GM18873 (cell line): Measurements from ENCODE around the gene METAP1D.
"Not testable (repeated sequence)": the region's sequence is repeated elsewhere in the genome, so short reads cannot be mapped to it uniquely, and the experiment has no call there.

Source experiments
- ATAC-seq: cut with Tn5 transposase; IDR thresholded peaks from one replicate; pipeline ENCODE4 v1.9.1; 2021; ENCODE audit warnings: mild to moderate bottlenecking, moderate library complexity, moderate number of reproducible peaks; ENCODE audit not compliant: unreplicated experiment, low FRiP score

Gene METAP1D

DNA sequence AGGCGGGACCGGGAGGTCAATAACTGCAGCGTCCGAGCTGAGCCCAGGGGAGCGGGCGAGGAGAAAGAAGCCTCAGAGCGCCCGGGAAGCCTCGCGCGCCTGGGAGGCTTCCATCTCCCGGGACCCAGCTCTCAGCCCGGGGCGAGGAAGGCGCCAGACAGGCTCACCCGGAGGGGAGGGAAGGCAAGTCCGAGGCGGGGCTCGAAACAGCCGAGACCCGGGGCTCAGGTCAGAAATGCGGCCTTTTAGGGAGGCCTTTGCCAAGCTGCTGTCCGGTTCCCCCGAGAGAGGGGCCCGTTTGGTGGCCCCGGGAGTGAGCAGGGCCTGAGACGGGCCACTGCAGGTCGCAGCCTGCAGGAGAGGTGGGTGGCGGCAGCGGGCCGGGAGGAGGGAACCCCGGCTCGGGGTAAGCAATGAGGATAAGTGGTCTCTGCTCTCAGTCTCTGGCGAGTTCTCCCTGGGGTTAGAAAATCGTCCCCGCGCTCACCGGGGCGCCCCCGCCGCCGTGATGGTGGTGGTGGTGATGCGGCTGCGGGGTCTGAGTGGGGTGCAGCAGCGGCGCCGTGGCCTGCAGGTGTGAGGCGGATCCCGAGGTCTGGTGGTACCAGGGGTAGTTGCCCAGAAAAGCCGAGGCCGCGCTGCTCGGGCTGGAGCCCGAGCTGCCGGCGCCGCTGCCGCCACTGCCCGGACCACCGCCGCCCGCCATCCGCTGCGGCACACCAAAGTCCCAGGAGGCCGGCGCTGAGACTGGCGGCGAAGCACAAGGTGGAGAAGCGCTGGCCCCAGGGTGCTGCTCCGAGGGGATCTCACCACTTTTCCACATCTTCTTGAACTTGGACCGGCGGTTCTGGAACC, 100.6 kb downstream of the METAP1D start:
- ATAC-seq: no peak

- no peak for ATAC-seq
Measured at GRCh38 chr2:172100935-172101820, 101.4 kb downstream of the METAP1D start.

DNA sequence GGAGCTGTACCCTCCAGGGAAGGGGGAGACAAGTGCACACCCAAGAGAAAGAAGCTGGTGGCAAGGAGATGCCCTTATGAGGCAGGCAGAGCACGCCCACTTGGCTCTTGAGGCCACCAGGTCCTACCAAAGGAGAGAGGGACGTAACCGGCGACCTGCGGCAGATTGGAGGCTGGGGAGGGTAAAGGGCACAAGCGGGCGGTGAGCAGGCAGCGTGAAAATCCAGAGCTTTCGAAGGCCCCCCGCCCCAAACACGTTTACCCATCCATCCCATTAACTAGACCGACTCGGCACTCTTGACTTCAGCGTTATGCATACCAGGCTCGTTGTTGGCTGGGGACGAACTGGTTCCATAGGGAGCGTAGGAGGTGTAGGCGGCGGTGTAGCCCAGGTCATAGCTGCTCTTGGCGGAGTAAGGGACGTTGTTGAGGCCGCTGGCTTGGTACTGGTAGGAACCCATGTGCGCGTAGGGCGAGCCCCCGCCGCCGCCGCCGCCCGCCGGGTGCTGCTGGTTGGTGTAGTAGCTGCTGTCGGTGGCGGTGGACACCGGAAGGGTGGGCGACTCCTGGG, 102.2 kb downstream of the METAP1D start:
- ATAC-seq: no peak

DNA sequence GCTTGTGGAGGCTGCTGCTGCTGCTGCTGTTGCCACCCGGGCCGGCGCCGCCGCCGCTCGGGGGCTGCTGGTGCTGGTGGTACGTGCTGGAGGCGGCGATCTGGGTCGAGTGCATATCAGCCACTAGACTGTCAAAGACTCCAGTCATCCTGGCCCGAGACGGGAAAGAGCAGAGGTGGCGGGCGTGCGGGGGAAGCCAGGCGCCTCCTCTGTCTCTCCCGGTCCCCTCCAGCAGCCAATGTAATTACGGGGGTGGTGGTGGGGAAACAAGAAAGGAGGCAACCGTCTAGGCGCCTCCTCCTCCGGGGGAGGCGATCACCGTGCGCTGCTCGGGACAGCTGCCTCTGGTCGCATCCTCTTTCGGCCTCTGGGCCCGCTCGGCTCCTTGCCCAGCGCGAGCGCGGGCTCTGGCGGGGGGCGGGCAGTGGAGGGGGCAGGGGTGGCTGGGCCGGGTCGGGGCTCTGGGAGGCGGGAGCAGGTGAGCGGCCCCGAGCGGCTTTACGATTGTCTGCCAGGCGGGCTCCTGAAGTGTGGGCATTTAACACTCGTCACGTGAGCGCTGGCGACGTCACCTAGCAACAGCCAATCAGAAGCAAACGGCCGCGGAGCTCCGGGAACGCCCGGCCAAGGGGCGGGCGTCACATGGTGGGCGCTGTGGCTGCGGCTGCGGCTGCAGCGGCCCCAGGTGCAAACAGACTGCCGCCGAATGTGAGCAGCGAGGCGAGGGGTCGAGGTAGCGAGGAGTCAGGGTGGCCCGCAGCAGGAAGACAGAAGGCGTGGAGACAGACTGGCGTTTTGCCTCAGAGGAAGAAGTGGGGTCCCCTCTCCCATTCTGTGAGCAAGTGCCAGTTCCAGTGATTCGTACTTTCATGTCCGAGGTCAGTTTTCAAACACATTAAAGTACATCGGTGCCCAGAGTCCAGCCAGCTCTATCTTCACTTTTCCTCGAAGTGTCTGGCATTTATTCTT, 102.9 kb downstream of the METAP1D start, which contains the start of gene DLX2:
DLX2 (minus strand) TSS at position 510 of the 969 bp plus-strand sequence; CDS start at position 148, 362 bp downstream.
- ATAC-seq: peak; percentile 48

GRCh38 chr2:172103471-172104272, 103.9 kb downstream of the METAP1D start:
- no peak for ATAC-seq

- no peak for ATAC-seq
Measured at GRCh38 chr2:172105471-172106107, 105.8 kb downstream of the METAP1D start.

DNA sequence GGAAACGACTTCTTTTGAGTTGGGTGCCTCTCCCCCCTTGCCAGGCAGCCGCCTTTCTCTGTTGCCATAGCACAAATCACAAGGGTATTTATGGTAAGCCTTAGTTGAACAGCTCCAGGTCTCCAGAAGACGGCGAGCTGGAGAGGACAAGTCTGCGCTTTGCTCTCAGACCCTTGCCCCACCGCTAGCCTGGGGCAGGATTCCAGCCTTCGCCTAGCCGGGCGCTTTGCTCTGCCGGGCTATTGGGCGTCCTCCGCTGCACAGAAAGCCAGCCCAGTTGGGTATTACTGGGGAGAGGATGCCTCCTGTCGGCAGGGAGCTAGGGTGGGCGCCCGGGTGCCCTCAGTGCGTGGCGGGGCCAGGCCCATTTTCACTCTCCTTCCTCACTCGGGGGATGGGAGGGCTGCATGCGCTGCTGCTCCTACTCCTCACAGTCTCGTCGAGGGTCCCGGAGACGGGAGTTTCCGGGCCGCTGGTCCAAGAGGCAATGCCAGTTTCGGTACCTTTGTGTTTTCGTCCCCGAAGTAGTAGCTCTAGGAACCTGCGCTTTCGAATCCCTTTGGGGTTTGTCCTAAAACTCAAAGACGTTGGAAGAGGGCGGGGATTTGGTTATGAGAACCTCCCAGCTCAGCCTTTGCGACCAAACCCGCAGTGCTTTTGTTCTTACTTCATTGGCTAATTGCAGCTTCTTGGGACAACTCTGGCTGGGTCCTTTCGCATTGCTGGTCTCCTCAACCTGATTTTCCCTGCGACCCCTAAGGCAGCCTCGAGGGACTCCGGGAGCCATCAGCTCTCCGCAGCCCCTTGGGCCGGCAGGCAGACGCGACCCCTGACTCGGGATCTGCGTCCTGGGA, 106.6 kb downstream of the METAP1D start:
- ATAC-seq: no peak

GRCh38 chr2:172107690-172108586, 108.2 kb downstream of the METAP1D start:
- no peak for ATAC-seq

DNA sequence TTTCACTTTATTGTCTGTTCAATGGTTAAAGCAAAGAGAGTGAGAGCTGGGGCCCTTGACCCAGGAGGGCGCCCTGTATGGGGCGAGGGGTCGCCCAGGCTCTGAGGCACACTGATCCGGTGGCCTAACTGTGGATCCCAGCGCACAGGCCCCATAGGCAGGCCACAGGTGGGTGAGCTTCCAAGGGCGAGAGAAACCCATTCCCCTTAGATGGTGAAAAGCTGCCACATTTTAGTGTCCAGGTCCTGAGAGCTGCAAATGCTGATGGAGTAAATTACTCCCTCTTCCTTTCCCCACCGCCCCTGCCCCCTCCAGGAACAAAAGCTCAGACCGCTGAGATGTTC, 108.8 kb downstream of the METAP1D start:
- no peak for ATAC-seq

DNA sequence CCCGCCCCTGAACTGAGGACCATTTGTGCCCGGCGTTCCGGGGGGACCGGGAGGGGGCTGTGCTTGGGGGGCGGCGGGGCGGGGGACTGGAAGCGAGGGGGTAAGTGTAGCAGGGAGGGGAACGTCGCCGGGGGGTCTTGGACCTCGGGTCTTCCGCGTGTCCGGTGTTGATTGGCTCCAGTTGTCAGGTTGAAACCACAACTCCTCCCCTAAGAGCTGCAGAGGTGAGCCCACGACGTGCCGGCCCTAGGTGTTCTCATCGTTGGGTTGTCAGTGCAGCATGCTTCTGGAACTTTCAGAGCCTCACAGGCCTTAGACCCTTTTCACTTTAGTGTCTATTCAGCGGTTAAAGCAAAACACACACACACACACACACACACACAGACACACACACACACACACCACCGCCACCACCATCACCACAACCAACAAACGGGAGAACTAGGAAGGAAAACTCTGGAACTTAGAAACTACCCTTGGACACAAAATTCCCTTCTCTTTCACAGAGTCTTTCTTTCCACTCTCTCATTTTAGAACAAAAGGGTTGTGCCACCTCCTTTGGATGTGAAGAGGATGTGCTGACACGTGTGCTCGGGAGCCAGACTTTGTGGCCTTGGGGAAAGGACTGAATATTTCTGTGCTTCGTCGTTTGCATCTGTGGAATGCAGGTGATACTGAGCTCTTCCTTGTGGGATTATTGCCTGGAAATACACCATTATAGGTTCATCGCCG, 109.7 kb downstream of the METAP1D start:
- no peak for ATAC-seq

DNA sequence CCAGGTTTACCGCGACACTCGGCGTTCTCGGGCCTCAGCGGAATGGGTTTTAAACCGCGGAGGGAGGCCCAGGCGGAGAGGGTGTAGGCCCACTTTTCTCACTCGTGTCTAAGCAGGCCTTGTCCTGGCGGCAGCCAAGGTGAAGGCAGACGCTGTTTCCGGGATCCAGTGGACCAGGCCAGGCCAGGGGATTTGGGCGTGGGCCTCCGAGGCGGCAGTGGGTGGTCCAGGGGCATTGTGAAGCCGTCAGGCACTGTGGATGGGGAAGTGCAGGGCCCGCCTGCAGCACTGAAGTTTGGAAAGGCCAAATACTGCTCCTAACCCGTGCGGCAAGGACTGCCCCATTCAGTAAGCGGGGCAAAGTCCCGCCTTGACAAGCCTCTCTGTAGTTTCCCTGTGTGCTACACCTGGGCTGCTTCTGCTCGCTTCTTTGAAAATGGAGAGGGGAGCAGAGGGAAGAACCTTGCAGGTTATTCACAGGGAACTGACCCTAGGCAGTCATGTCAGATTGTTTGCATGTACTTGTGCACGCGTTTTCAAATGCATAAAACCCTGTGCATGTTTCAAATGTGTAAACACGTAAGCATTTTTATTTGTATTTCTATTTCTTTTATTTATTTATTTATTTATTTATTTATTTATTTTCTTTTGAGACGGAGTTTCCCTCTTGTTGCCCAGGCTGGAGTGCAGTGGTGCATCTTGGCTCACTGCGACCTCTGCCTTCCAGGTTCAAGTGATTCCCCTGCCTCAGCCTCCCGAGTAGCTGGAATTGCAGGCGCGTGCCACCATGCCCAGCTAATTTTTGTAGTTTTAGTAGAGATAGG, 110.4 kb downstream of the METAP1D start:
- ATAC-seq: no peak

DNA sequence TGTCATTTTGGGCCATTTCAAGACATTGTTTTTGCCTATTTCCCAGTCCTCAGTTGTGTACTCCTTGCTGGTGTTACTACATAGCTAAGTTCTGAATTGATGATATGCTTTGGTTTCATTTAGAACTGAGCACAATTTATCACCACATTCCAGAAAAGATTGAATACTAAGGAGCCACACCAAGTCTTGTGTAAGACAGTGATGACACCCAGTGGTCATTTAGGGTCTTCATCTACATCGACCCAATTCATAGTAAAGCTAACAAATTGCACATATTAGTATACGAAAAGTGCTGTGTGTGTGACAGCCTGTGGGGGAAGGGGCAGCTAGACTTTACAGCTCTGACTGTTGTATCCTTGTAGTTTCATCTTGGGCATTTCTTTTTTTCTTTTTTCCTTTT, 113.9 kb downstream of the METAP1D start:
- ATAC-seq: no peak

DNA sequence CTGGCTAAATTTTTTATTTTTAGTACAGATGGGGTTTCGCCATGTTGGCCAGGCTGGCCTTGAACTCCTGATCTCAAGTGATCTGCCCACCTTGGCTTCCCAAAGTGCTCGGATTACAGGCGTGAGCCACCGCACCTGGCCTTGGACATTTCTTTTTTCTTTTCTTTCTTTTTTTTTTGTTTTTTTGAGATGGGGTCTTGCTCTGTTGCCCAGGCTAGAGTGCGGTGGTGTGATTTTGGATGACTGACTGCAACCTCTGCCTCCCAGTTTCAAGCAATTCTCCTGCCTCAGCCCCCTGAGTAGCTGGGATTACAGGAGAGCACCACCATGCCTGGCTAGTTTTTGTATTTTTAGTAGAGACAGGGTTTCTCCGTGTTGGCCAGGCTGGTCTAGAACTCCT, 114.4 kb downstream of the METAP1D start:
- not testable (repeated sequence) for ATAC-seq

- no peak for ATAC-seq
Measured at GRCh38 chr2:172114579-172114978, 114.8 kb downstream of the METAP1D start.

DNA sequence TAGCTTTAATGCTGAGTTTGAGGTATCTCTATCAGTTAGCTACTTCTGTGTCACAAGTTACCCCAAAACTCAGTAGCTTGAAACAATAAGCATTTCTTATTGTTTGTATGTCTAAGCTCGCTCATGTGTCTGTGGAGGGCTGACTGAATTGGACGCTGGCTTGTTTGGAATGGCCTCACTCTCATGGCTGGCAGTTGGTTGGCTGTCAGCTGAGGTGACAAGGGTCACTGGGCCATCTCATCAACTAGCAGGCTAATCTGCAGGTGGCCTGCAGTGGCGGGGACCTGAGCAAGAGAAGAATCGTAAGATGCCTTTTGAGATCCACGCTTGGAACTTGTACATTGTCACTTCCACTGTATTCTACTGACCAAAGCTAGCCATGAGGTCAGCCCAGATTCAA, 116.4 kb downstream of the METAP1D start:
- ATAC-seq: no peak
